RWPE2 (cell line): ENCODE measurements around the gene TGFBR2.
A peak's percentile ranks its signal among the peaks of the same experiment; 100 is the strongest.

Source experiments
- ATAC-seq: fragments of 200-7000 bp; cut with Tn5 transposase; 3 replicates; pipeline ENCODE4 v1.9.1; 2021; ENCODE audit warnings: low read depth
- DNase-seq: peaks from one replicate; pipeline ENCODE4 v3.0.0-alpha.2; 2020; ENCODE audit warnings: low spot score
- H3K27ac ChIP-seq: fragments of 450-650 bp; 2 replicates; pipeline ENCODE4 v1.5.1; 2017; ENCODE audit warnings: mild to moderate bottlenecking; ENCODE audit not compliant: poor library complexity, severe bottlenecking
- H3K27me3 ChIP-seq: fragments of 250-450 bp; sonication (Bioruptor Pico); 2 replicates; pipeline ENCODE4 v1.5.1; 2021; ENCODE audit warnings: mild to moderate bottlenecking, moderate library complexity; ENCODE audit not compliant: insufficient read depth, poor library complexity, severe bottlenecking
- H3K36me3 ChIP-seq: fragments of 250-450 bp; sonication (Bioruptor Pico); 2 replicates; pipeline ENCODE4 v1.5.1; 2020; ENCODE audit warnings: low read depth, mild to moderate bottlenecking, moderate library complexity
- H3K4me1 ChIP-seq: fragments of 250-450 bp; sonication (Bioruptor Pico); 2 replicates; pipeline ENCODE4 v1.5.1; 2021; ENCODE audit warnings: mild to moderate bottlenecking, moderate library complexity; ENCODE audit not compliant: insufficient read depth, poor library complexity, severe bottlenecking
- H3K4me3 ChIP-seq: fragments of 250-450 bp; sonication (Bioruptor Pico); 2 replicates; pipeline ENCODE4 v1.5.1; 2021; ENCODE audit warnings: mild to moderate bottlenecking, moderate library complexity; ENCODE audit not compliant: severe bottlenecking
- H3K9me3 ChIP-seq: fragments of 250-450 bp; sonication (Bioruptor Pico); 2 replicates; pipeline ENCODE4 v1.5.1; 2021; ENCODE audit warnings: mild to moderate bottlenecking, moderate library complexity; ENCODE audit not compliant: severe bottlenecking
- TF ChIP-seq, protein P1 (sequence below): fragments of 450-650 bp; IDR thresholded peaks from one replicate; pipeline ENCODE4 v1.5.1; 2017; ENCODE audit warnings: mild to moderate bottlenecking, moderate library complexity; ENCODE audit not compliant: poor library complexity, severe bottlenecking

The TGFBR2 gene

DNA sequence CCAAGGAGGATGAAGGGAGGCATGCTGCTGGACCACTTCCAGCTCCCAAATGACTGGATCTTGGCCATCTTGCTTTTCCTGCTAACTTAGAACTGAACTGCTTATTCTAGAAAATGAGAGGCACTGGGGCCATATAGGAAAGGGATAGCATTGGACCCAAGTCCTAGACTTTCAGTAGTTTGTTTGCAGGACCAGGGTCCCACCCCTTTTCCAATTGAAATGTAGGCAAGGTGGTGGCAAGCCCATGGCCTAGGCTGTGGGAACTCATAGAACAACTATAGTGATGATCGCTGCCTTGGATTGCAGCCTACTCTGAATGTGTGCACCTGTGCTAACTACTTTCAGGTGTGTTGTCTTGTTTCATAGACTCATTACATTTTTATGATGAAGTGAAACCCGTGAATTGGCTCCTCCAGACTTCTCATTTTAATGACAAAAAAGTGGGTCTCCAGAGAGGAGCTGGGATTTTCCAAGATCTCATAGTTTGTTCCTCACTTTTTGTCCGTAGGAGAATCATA lies 50.3 kb downstream of the TGFBR2 start:
- H3K27me3 ChIP-seq, result no peaks in the 10 kb centered on the region
- H3K4me3 ChIP-seq, result no peak overlapping the region
- H3K4me1 ChIP-seq, result peaks cover 58% of the 10 kb centered on the region
- H3K36me3 ChIP-seq, result peaks cover 94% of the 10 kb centered on the region
- DNase-seq (no peak), ATAC-seq (no peak)
- H3K9me3 ChIP-seq, result no peaks in the 10 kb centered on the region
- TF ChIP-seq, protein P1, sequence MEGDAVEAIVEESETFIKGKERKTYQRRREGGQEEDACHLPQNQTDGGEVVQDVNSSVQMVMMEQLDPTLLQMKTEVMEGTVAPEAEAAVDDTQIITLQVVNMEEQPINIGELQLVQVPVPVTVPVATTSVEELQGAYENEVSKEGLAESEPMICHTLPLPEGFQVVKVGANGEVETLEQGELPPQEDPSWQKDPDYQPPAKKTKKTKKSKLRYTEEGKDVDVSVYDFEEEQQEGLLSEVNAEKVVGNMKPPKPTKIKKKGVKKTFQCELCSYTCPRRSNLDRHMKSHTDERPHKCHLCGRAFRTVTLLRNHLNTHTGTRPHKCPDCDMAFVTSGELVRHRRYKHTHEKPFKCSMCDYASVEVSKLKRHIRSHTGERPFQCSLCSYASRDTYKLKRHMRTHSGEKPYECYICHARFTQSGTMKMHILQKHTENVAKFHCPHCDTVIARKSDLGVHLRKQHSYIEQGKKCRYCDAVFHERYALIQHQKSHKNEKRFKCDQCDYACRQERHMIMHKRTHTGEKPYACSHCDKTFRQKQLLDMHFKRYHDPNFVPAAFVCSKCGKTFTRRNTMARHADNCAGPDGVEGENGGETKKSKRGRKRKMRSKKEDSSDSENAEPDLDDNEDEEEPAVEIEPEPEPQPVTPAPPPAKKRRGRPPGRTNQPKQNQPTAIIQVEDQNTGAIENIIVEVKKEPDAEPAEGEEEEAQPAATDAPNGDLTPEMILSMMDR, result no peak
- H3K27ac ChIP-seq, result peak overlapping the region; percentile 100

GRCh38 chr3:30657914-30658313 lies 51.5 kb downstream of the TGFBR2 start:
- no peak overlapping the region for H3K4me3 ChIP-seq
- ATAC-seq (no peak), DNase-seq (no peak)
- H3K9me3 ChIP-seq, result no peaks in the 10 kb centered on the region
- H3K27ac ChIP-seq, result peak overlapping the region; percentile 100
- H3K27me3 ChIP-seq, result no peaks in the 10 kb centered on the region
- peaks cover 94% of the 10 kb centered on the region for H3K36me3 ChIP-seq
- TF ChIP-seq, protein P1, result no peak
- peaks cover 60% of the 10 kb centered on the region for H3K4me1 ChIP-seq

- no peak for DNase-seq
- Histone ChIP-seq H3K27me3 (no peaks in the 10 kb centered on the region), H3K4me3 (no peak overlapping the region), H3K9me3 (no peaks in the 10 kb centered on the region), H3K36me3 (peaks cover 94% of the 10 kb centered on the region), H3K4me1 (peaks cover 62% of the 10 kb centered on the region), H3K27ac (peak overlapping the region; percentile 100)
- TF ChIP-seq, protein P1, result no peak
- peak; percentile 43; the same call in 2 of the 3 replicates for ATAC-seq
Measured at GRCh38 chr3:30658328-30659052, 52.1 kb downstream of the TGFBR2 start.

DNA sequence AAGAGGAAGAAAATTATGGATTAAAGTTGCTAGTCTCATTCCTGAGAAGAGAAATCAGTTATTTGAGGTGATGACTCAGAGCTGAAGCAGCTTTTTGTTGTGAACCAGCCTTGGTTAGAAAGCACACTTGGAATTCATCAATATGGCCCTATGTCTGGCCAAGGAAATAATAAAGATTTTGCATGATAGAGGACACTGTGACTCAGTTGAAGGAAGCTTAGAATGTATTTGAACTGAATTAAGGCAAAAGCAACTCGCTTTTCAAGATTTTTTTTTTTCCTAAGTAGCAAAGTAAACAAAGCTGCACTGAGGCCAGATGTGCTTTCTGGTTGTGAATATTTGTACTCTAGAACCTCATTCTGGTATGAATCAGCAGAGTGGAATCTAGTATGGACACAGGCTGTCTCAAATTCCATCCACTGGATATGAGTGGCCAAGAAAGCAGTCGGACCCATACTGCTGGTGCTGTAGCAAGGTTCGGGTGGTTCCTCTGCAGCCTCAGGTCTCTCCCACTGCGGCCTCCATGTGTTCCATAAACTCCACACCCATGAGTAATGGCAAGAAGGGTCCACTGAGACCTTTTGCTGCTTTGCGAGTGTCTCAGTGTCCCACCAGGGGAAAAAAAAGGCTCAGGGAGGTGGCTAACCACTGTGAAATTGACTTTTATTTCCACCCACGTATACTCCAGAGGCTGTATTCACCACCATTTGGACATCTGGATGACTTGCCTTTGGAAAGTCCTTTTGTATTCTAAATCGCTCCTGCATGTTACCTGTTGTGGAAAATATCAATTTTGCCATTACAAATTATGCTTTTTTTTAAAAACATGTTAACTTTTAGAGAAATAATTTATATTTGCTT lies 53.1 kb downstream of the TGFBR2 start:
- Histone ChIP-seq H3K27ac (peak overlapping the region; percentile 100), H3K36me3 (peaks cover 90% of the 10 kb centered on the region), H3K9me3 (no peaks in the 10 kb centered on the region), H3K4me1 (peaks cover 66% of the 10 kb centered on the region), H3K4me3 (no peak overlapping the region), H3K27me3 (no peaks in the 10 kb centered on the region)
- no peak for DNase-seq
- TF ChIP-seq, protein P1, result no peak
- peak; percentile 86 for ATAC-seq
